Epithelial cell of proximal tubule (primary cell): ENCODE measurements around the gene GPC5. TPM values are rescaled to one million over a fixed set of nuclear protein-coding genes. Genes with fewer than 3 reads are reported as not detected.

ENCODE experiments used
- DNase-seq: peaks from one replicate; pipeline ENCODE4 v3.0.0-alpha.2; 2011; ENCODE audit warnings: low read depth
- H3K4me3 ChIP-seq: 2 replicates; pipeline ENCODE4 v1.5.1; 2011; ENCODE audit warnings: low read depth, mild to moderate bottlenecking, low read length
- CTCF ChIP-seq: conservative IDR thresholded peaks from 2 replicates; pipeline ENCODE4 v1.5.1; 2012; ENCODE audit warnings: low read depth, mild to moderate bottlenecking, low read length
- total RNA-seq: library from RNA; depleted of rRNA; stranded (reverse); fragments of >200 nt; gene quantifications from 2 replicates; pipeline ENCODE4 v1.2.3, GENCODE V29; 2015

The GPC5 gene
- total RNA-seq, 1 donor from 2014 or later = not detected

DNA sequence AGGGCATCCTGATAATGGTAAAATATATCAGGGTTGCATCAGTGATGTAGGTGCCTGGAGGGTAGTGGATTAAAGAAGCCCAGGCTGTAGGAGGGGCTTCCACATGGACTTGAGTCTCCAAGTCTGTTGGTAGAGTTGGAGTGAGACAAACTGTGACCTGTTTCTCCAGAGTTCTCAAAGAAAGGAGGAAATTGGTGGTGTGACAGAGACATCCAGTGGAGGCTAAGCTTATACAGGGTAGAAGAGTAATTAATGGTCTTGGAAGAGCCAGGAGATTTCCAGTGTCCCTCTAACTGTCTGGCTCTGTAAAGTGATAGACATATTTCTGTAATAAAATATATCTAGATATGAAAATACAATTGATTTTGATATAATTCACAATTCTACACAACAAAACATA, 61.1 kb downstream of the GPC5 start:
- H3K4me3 ChIP-seq = no peak overlapping the region
- TF ChIP-seq CTCF = no peak
- DNase-seq = no peak

DNA sequence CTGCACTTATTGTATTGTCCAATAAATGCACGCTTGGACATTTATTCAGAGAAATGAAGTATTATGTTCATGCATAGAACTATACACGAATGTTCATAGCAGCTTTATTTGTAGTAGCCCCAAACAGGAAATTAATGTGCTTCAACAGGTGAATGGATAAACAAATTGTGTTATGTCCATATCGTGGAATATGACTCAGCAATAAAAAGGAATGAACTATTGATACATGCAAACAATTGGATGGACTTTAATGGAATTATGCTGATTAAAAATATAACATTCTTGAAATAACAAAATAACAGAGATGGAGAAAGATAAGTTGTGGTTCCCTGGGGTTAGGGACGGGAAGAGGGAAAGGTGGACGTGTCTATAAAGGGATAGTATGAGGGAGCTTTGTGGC, 65.9 kb downstream of the GPC5 start:
- DNase-seq = no peak
- H3K4me3 ChIP-seq = no peak overlapping the region
- no peak for TF ChIP-seq CTCF

DNA sequence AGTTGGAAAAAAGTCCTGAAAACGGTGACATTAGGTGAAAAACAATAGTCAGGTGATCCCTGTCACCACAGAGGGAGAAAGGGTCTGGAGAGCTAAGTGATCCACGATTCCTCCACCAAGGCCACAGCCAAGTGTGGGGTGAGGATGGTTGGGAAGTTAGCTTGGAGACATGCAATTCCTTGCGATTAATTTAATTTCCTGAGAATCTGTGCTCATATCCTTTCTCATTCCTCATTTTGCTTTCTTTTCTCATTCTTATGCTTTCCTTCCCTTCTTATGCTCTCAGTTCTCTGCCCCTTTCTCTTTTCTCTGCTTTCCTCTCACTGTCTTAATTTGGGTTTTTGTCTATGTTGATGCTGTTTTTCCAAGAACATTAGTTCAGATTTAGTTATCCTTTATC, 68.8 kb downstream of the GPC5 start:
- TF ChIP-seq CTCF = no peak
- no peak overlapping the region for H3K4me3 ChIP-seq
- DNase-seq = no peak

GRCh38 chr13:91468301-91468700, 69.9 kb downstream of the GPC5 start:
- no peak for DNase-seq
- H3K4me3 ChIP-seq = no peak overlapping the region
- no peak for TF ChIP-seq CTCF

GRCh38 chr13:91470084-91470621, 71.7 kb downstream of the GPC5 start:
- H3K4me3 ChIP-seq = no peak overlapping the region
- TF ChIP-seq CTCF = no peak
- DNase-seq = no peak

GRCh38 chr13:91470681-91471080, 72.3 kb downstream of the GPC5 start:
- H3K4me3 ChIP-seq = no peak overlapping the region
- TF ChIP-seq CTCF = no peak
- no peak for DNase-seq

DNA sequence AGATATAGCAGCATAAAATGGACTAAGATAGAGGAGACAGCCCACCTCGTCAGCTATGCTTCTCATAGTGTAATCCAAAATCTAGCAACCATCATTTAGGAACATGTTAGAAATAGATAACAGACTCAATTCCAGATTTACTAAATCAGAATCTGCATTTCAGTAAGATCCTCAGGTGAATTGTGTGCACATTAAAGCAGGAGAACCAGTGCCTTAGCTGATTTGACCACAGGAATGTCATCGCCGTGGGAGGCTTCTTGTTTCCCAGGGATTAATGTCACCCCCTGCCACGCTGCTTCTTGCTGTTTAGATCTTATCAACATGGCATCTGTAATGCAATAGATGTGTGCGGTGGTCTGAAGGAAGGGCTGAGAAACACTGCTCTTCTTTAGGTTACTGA, 84.0 kb downstream of the GPC5 start:
- DNase-seq = no peak
- H3K4me3 ChIP-seq = no peak overlapping the region
- TF ChIP-seq CTCF = no peak
